ENCODE data around the gene ACTG1. TPM values are rescaled to one million over a fixed set of nuclear protein-coding genes. Genes with fewer than 3 reads are reported as not detected.

ACTG1 gene
- polyA plus RNA-seq, 1 of the 3 experiments (the other 2 are of a cell fraction): 7,871 TPM

GRCh38 chr17:81491181-81491581 lies 21.4 kb downstream of the ACTG1 start (continued):
- TF ChIP-seq REST (IDR thresholded peaks at IDR 0.05; ENCODE audit: low read depth, low read length): no peak

- Histone ChIP-seq H4K20me1 (ENCODE audit: insufficient read depth) (no peaks in the 10 kb centered on the region), H3K27ac (ENCODE audit: low read depth in 2 of 2, low read length in 1 of 2) (no peak overlapping the region), H3K9me2 (no peaks in the 10 kb centered on the region), H3K36me3 (replicated peaks in 1 of 2; ENCODE audit: control insufficient read depth in 1 of 2, insufficient read depth in 2 of 2, low read length in 1 of 2) (no peaks in the 10 kb centered on the region), H3K4me2 (no peak overlapping the region), H2AFZ (ENCODE audit: low read depth) (no peak overlapping the region), H3K9me3 (no peaks in the 10 kb centered on the region), H3F3A (replicated peaks; ENCODE audit: insufficient read depth) (peaks cover 18% of the 10 kb centered on the region), H3K4me3 (ENCODE audit: low read depth in 2 of 2, low read length in 1 of 2) (no peak overlapping the region), H3K4me1 (ENCODE audit: control insufficient read depth in 1 of 2, insufficient read depth in 2 of 2, low read depth in 1 of 2, low read length in 1 of 2) (peaks cover 6 to 15% of the 10 kb centered on the region in 2 experiments; a peak in 2 of 4 replicates), H3K79me2 (ENCODE audit: insufficient read depth) (no peaks in the 10 kb centered on the region), H3K9ac (no peak overlapping the region), H3K27me3 (ENCODE audit: insufficient read depth) (no peaks in the 10 kb centered on the region)
- CTCF ChIA-PET: interaction anchor here (0.7 to 3.5 kb wide), 12 partner anchors 12 to 237 kb away, joined by 3 to 15 read pairs (median 6); no protein-coding TSS in a partner anchor
- 67% methylated on average over 12 of the region's 14 CpGs for WGBS (ENCODE audit: low lambda C conversion rate)
- POLR2A ChIA-PET: interaction anchor here (1.5 kb wide), 1 partner anchor 18 kb away, joined by 3 read pairs; no protein-coding TSS in a partner anchor
- no peak for TF ChIP-seq REST (IDR thresholded peaks at IDR 0.05; ENCODE audit: low read depth, low read length)
- no peak for DNase-seq
Observed at GRCh38 chr17:81489998-81490992, 22.3 kb downstream of the ACTG1 start.

Measured in SK-N-SH (cell line).